BLaER1 (cell line): ENCODE measurements around the gene KMT2D.

Experiments used
- H3K27ac ChIP-seq: shearing (Covaris generic); formaldehyde crosslinking; 2 replicates; pipeline ENCODE4 v1.8.1; 2022
- H3K27me3 ChIP-seq: shearing (Covaris generic); formaldehyde crosslinking; 2 replicates; pipeline ENCODE4 v1.8.1; 2022
- H3K36me3 ChIP-seq: shearing (Covaris generic); formaldehyde crosslinking; 2 replicates; pipeline ENCODE4 v1.8.1; 2022
- H3K4me1 ChIP-seq: shearing (Covaris generic); formaldehyde crosslinking; 2 replicates; pipeline ENCODE4 v1.8.1; 2022
- H3K4me2 ChIP-seq: shearing (Covaris generic); formaldehyde crosslinking; 2 replicates; pipeline ENCODE4 v1.8.1; 2022
- H3K4me3 ChIP-seq: shearing (Covaris generic); formaldehyde crosslinking; 2 replicates; pipeline ENCODE4 v1.8.1; 2022
- H3K9ac ChIP-seq: shearing (Covaris generic); formaldehyde crosslinking; 2 replicates; pipeline ENCODE4 v1.8.1; 2022
- H3K9me3 ChIP-seq: shearing (Covaris generic); formaldehyde crosslinking; 2 replicates; pipeline ENCODE4 v1.8.1; 2022
- H4K20me1 ChIP-seq: shearing (Covaris generic); formaldehyde crosslinking; 2 replicates; pipeline ENCODE4 v1.8.1; 2022
- Cebpa-rat ChIP-seq: shearing (Covaris generic); IDR thresholded peaks from 2 replicates; pipeline ENCODE4 v1.8.1; 2022

Gene KMT2D

GRCh38 chr12:49048953-49049352 lies 11.6 kb downstream of the KMT2D start:
- Histone ChIP-seq H3K9ac (no peak overlapping the region), H3K4me1 (no peaks in the 10 kb centered on the region), H3K27ac (no peak overlapping the region), H3K36me3 (peaks cover 100% of the 10 kb centered on the region), H4K20me1 (peaks cover 100% of the 10 kb centered on the region), H3K9me3 (no peaks in the 10 kb centered on the region), H3K27me3 (no peaks in the 10 kb centered on the region), H3K4me2 (no peak overlapping the region), H3K4me3 (no peak overlapping the region)
- TF ChIP-seq Cebpa-rat, result no peak

GRCh38 chr12:49046129-49046895 lies 14.3 kb downstream of the KMT2D start:
- H3K9ac ChIP-seq, result no peak overlapping the region
- peaks cover 100% of the 10 kb centered on the region for H3K36me3 ChIP-seq
- no peak for TF ChIP-seq Cebpa-rat
- H3K27me3 ChIP-seq, result no peaks in the 10 kb centered on the region
- H3K27ac ChIP-seq, result no peak overlapping the region
- H3K4me3 ChIP-seq, result no peak overlapping the region
- no peak overlapping the region for H3K4me2 ChIP-seq
- H4K20me1 ChIP-seq, result peaks cover 100% of the 10 kb centered on the region
- no peaks in the 10 kb centered on the region for H3K9me3 ChIP-seq
- H3K4me1 ChIP-seq, result no peaks in the 10 kb centered on the region

- H3K9me3 ChIP-seq, result no peaks in the 10 kb centered on the region
- H3K36me3 ChIP-seq, result peaks cover 100% of the 10 kb centered on the region
- H3K9ac ChIP-seq, result no peak overlapping the region
- no peaks in the 10 kb centered on the region for H3K27me3 ChIP-seq
- no peak for TF ChIP-seq Cebpa-rat
- H3K27ac ChIP-seq, result no peak overlapping the region
- no peak overlapping the region for H3K4me2 ChIP-seq
- H3K4me1 ChIP-seq, result no peaks in the 10 kb centered on the region
- no peak overlapping the region for H3K4me3 ChIP-seq
- H4K20me1 ChIP-seq, result peaks cover 100% of the 10 kb centered on the region
These were observed 15.9 kb downstream of the KMT2D start for GRCh38 chr12:49044660-49045059.

- no peak overlapping the region for H3K27ac ChIP-seq
- H3K4me1 ChIP-seq, result no peaks in the 10 kb centered on the region
- no peak overlapping the region for H3K4me3 ChIP-seq
- TF ChIP-seq Cebpa-rat, result no peak
- H4K20me1 ChIP-seq, result peaks cover 100% of the 10 kb centered on the region
- H3K36me3 ChIP-seq, result peaks cover 100% of the 10 kb centered on the region
- H3K9ac ChIP-seq, result no peak overlapping the region
- no peaks in the 10 kb centered on the region for H3K9me3 ChIP-seq
- no peak overlapping the region for H3K4me2 ChIP-seq
- H3K27me3 ChIP-seq, result no peaks in the 10 kb centered on the region
These were observed 16.7 kb downstream of the KMT2D start for GRCh38 chr12:49043856-49044258.

- Histone ChIP-seq H4K20me1 (peaks cover 100% of the 10 kb centered on the region), H3K36me3 (peaks cover 100% of the 10 kb centered on the region)
- TF ChIP-seq Cebpa-rat, result no peak
These were observed 17.4 kb downstream of the KMT2D start for GRCh38 chr12:49043241-49043640.

GRCh38 chr12:49041881-49042484 lies 18.6 kb downstream of the KMT2D start:
- Histone ChIP-seq H3K27me3 (no peaks in the 10 kb centered on the region), H3K9me3 (no peaks in the 10 kb centered on the region), H3K36me3 (peaks cover 100% of the 10 kb centered on the region), H3K4me1 (no peaks in the 10 kb centered on the region), H4K20me1 (peaks cover 100% of the 10 kb centered on the region), H3K27ac (no peak overlapping the region), H3K9ac (no peak overlapping the region), H3K4me2 (no peak overlapping the region), H3K4me3 (no peak overlapping the region)
- TF ChIP-seq Cebpa-rat, result no peak

More at GRCh38 chr12:49043241-49043640, 17.4 kb downstream of the KMT2D start:
- Histone ChIP-seq H3K4me1 (no peaks in the 10 kb centered on the region), H3K9me3 (no peaks in the 10 kb centered on the region), H3K9ac (no peak overlapping the region), H3K27me3 (no peaks in the 10 kb centered on the region), H3K4me3 (no peak overlapping the region), H3K4me2 (no peak overlapping the region), H3K27ac (no peak overlapping the region)

- no peak overlapping the region for H3K4me2 ChIP-seq
- H4K20me1 ChIP-seq, result peaks cover 100% of the 10 kb centered on the region
- no peaks in the 10 kb centered on the region for H3K9me3 ChIP-seq
- H3K4me1 ChIP-seq, result no peaks in the 10 kb centered on the region
- H3K27ac ChIP-seq, result no peak overlapping the region
- H3K9ac ChIP-seq, result no peak overlapping the region
- no peak for TF ChIP-seq Cebpa-rat
- peaks cover 100% of the 10 kb centered on the region for H3K36me3 ChIP-seq
- no peaks in the 10 kb centered on the region for H3K27me3 ChIP-seq
- no peak overlapping the region for H3K4me3 ChIP-seq
These were observed 19.3 kb downstream of the KMT2D start for GRCh38 chr12:49041036-49041880.

GRCh38 chr12:49040364-49040855 lies 20.2 kb downstream of the KMT2D start:
- Histone ChIP-seq H3K27ac (no peak overlapping the region), H3K9ac (no peak overlapping the region), H3K36me3 (peaks cover 100% of the 10 kb centered on the region), H3K4me1 (no peaks in the 10 kb centered on the region), H3K9me3 (no peaks in the 10 kb centered on the region), H3K27me3 (no peaks in the 10 kb centered on the region), H4K20me1 (peaks cover 100% of the 10 kb centered on the region), H3K4me3 (no peak overlapping the region), H3K4me2 (no peak overlapping the region)
- no peak for TF ChIP-seq Cebpa-rat

- no peak for TF ChIP-seq Cebpa-rat
- no peaks in the 10 kb centered on the region for H3K27me3 ChIP-seq
- no peak overlapping the region for H3K4me2 ChIP-seq
- H3K36me3 ChIP-seq, result peaks cover 100% of the 10 kb centered on the region
- H3K4me1 ChIP-seq, result no peaks in the 10 kb centered on the region
- H3K27ac ChIP-seq, result no peak overlapping the region
- H3K9ac ChIP-seq, result no peak overlapping the region
- no peak overlapping the region for H3K4me3 ChIP-seq
- H3K9me3 ChIP-seq, result no peaks in the 10 kb centered on the region
- H4K20me1 ChIP-seq, result peaks cover 100% of the 10 kb centered on the region
These were observed 20.9 kb downstream of the KMT2D start for GRCh38 chr12:49039421-49040363.
